HCT116 (cell line): ENCODE results near the gene MKNK1. TPM values are rescaled to one million over a fixed set of nuclear protein-coding genes. Genes with fewer than 3 reads are reported as not detected.

ENCODE experiments used
- ATAC-seq: fragments of 200-7000 bp; cut with Tn5 transposase; 2 replicates; pipeline ENCODE4 v1.9.1; 2020; ENCODE audit warnings: mild to moderate bottlenecking, moderate library complexity
- BruUV-seq: library from RNA; stranded (reverse); fragments of 400-500 nt; replicated peaks from 2 replicates; lab custom pipeline; 2021; lab: Mats Ljungman, UMichigan
- CTCF ChIA-PET: fragments of 300-600 bp; sonication (Branson Sonifier 250); formaldehyde crosslinking; loops from one replicate; lab custom pipeline; 2021; ENCODE audit warnings: antibody characterized with exemption; lab: Charles Lee
- POLR2A ChIA-PET: fragments of 300-600, 350-600 bp; sonication (Branson Sonifier 250); formaldehyde crosslinking; loops from one replicate; lab custom pipeline; 2021; ENCODE audit warnings: antibody characterized with exemption; lab: Charles Lee
- RAD21 ChIA-PET, 2 experiments: fragments of 300-600 bp; sonication (Branson Sonifier 250); formaldehyde crosslinking; loops; one replicate each; lab custom pipeline; 2023; ENCODE audit warnings: low total read pairs in 2 of 2; ENCODE audit not compliant: uncharacterized antibody in 2 of 2, unreplicated experiment in 2 of 2, low non-redundant PET in 1 of 2; lab: Charles Lee
- DNase-seq: peaks from one replicate; pipeline ENCODE4 v3.0.0-alpha.2; 2010; ENCODE audit warnings: low read depth, low spot score
- H2AFZ ChIP-seq: fragments of 200-600 bp; shearing (Covaris generic), sonication (generic); 2 replicates; pipeline ENCODE4 v1.6.1; 2017; ENCODE audit warnings: low read depth, mixed run types, mixed read lengths, antibody characterized with exemption, low read length; ENCODE audit not compliant: poor library complexity, severe bottlenecking
- H3K27ac ChIP-seq: 2 replicates; pipeline ENCODE4 v1.5.1; 2012; ENCODE audit warnings: low read depth, low read length
- H3K27me3 ChIP-seq: fragments of 200-600 bp; sonication (generic); 2 replicates; pipeline ENCODE4 v1.6.1; 2016; ENCODE audit warnings: mixed run types, low read length, mixed read lengths; ENCODE audit not compliant: insufficient read depth
- H3K36me3 ChIP-seq, 2 experiments: fragments of 200-500 bp in 1 of 2; fragments of 200-600 bp in 1 of 2; sonication (Bioruptor generic) in 1 of 2; sonication (generic) in 1 of 2; 2 replicates each; pipeline versions ENCODE4 v1.5.1 to v1.6.1; 2014 to 2016; ENCODE audit warnings: low read length in 2 of 2, inconsistent platforms in 1 of 2, mixed read lengths in 1 of 2, mixed run types in 1 of 2; ENCODE audit not compliant: insufficient read depth in 2 of 2, control insufficient read depth in 1 of 2
- H3K4me1 ChIP-seq, 2 experiments: fragments of 200-600 bp in 1 of 2; sonication (generic) in 1 of 2; 2 replicates each; pipeline versions ENCODE4 v1.5.1 to v1.6.1; 2012 to 2017; ENCODE audit warnings: low read length in 2 of 2, inconsistent platforms in 1 of 2, mild to moderate bottlenecking in 1 of 2, mixed read lengths in 1 of 2, mixed run types in 1 of 2, moderate library complexity in 1 of 2; ENCODE audit not compliant: insufficient read depth in 2 of 2, control insufficient read depth in 1 of 2
- H3K4me2 ChIP-seq: fragments of 200-600 bp; sonication (generic); 2 replicates; pipeline ENCODE4 v1.6.1; 2017; ENCODE audit warnings: mixed run types, low read length, mixed read lengths
- H3K4me3 ChIP-seq, 2 experiments: fragments of 200-600 bp in 1 of 2; sonication (generic) in 1 of 2; replicated peaks in 1 of 2; 2 replicates each; pipeline ENCODE4 v1.5.1; 2011 to 2016; ENCODE audit warnings: low read length in 2 of 2, control low read depth in 1 of 2, low read depth in 1 of 2, mild to moderate bottlenecking in 1 of 2, mixed read lengths in 1 of 2, mixed run types in 1 of 2
- H3K79me2 ChIP-seq: fragments of 200-600 bp; sonication (generic); 2 replicates; pipeline ENCODE4 v1.6.1; 2017; ENCODE audit warnings: mild to moderate bottlenecking, mixed run types, low read length, moderate library complexity, mixed read lengths; ENCODE audit not compliant: insufficient read depth
- H3K9ac ChIP-seq: fragments of 200-600 bp; sonication (generic); 2 replicates; pipeline ENCODE4 v1.6.1; 2016; ENCODE audit warnings: low read length, mixed read lengths
- H3K9me2 ChIP-seq: fragments of 200-600 bp; sonication (generic), shearing (Covaris generic); 2 replicates; pipeline ENCODE4 v1.6.1; 2017; ENCODE audit warnings: mixed run types, mild to moderate bottlenecking, moderate library complexity; ENCODE audit not compliant: insufficient read depth
- H3K9me3 ChIP-seq, 2 experiments: fragments of 200-500 bp in 1 of 2; fragments of 200-600 bp in 1 of 2; sonication (Bioruptor generic) in 1 of 2; sonication (generic) in 1 of 2; 2 replicates each; pipeline ENCODE4 v1.6.1; 2014 to 2017; ENCODE audit warnings: low read length in 2 of 2, mixed read lengths in 2 of 2, inconsistent platforms in 1 of 2, low read depth in 1 of 2, mild to moderate bottlenecking in 1 of 2, mixed run types in 1 of 2, moderate library complexity in 1 of 2; ENCODE audit not compliant: control insufficient read depth in 1 of 2, insufficient read depth in 1 of 2
- H4K20me1 ChIP-seq: fragments of 200-600 bp; sonication (generic), shearing (Covaris generic); 2 replicates; pipeline ENCODE4 v1.6.1; 2017; ENCODE audit warnings: mixed run types, mild to moderate bottlenecking, moderate library complexity; ENCODE audit not compliant: insufficient read depth
- CBX3 ChIP-seq: IDR thresholded peaks from 2 replicates; pipeline ENCODE4 v1.6.1; 2012; ENCODE audit warnings: low read depth
- CEBPB ChIP-seq: IDR thresholded peaks from 2 replicates; pipeline ENCODE4 v1.6.1; 2012; ENCODE audit warnings: low read depth
- CTCF ChIP-seq, 3 experiments: fragments of 200-600 bp in 1 of 3; sonication (generic) in 1 of 3; IDR thresholded peaks in 2 of 3; conservative IDR thresholded peaks in 1 of 3; 2 replicates each; pipeline ENCODE4 v1.5.1; 2012 to 2017; ENCODE audit warnings: low read depth in 2 of 3, low read length in 2 of 3, antibody characterized with exemption in 1 of 3, borderline replicate concordance in 1 of 3, control low read depth in 1 of 3, mild to moderate bottlenecking in 1 of 3, mixed read lengths in 1 of 3, mixed run types in 1 of 3, moderate library complexity in 1 of 3; ENCODE audit not compliant: insufficient read depth in 1 of 3
- EGR1 ChIP-seq: IDR thresholded peaks from 2 replicates; pipeline ENCODE4 v1.6.1; 2012; ENCODE audit warnings: low read depth
- ELF1 ChIP-seq: IDR thresholded peaks from 2 replicates; pipeline ENCODE4 v1.6.1; 2012; ENCODE audit warnings: low read depth, borderline replicate concordance
- EZH2 ChIP-seq: fragments of 200-600 bp; sonication (generic); IDR thresholded peaks from 2 replicates; pipeline ENCODE4 v1.6.1; 2017; ENCODE audit warnings: antibody characterized with exemption, mixed run types
- EZH2phosphoT487 ChIP-seq: fragments of 200-600 bp; IDR thresholded peaks from 2 replicates; pipeline ENCODE4 v1.6.1; 2018; ENCODE audit warnings: antibody characterized with exemption, borderline replicate concordance
- FOSL1 ChIP-seq: IDR thresholded peaks from 2 replicates; pipeline ENCODE4 v1.6.1; 2012; ENCODE audit warnings: low read depth
- JUND ChIP-seq: IDR thresholded peaks from 2 replicates; pipeline ENCODE4 v1.6.1; 2012
- POLR2A ChIP-seq: IDR thresholded peaks from 2 replicates; pipeline ENCODE4 v1.7.0; 2011; ENCODE audit warnings: borderline replicate concordance; ENCODE audit not compliant: insufficient read depth, insufficient read length; ENCODE audit errors: extremely low read depth
- POLR2AphosphoS5 ChIP-seq: IDR thresholded peaks from 2 replicates; pipeline ENCODE4 v1.6.1; 2011; ENCODE audit warnings: mild to moderate bottlenecking, low read depth, low read length, moderate library complexity
- RAD21 ChIP-seq: IDR thresholded peaks from 2 replicates; pipeline ENCODE4 v1.6.1; 2012; ENCODE audit warnings: low read depth, mild to moderate bottlenecking
- SIN3A ChIP-seq: IDR thresholded peaks from 2 replicates; pipeline ENCODE4 v1.6.1; 2012; ENCODE audit warnings: low read depth
- SP1 ChIP-seq: IDR thresholded peaks from 2 replicates; pipeline ENCODE4 v1.6.1; 2012; ENCODE audit warnings: low read depth
- TCF7L2 ChIP-seq: IDR thresholded peaks from 2 replicates; pipeline ENCODE4 v1.7.0; 2011; ENCODE audit warnings: borderline replicate concordance, inconsistent platforms; ENCODE audit not compliant: insufficient read depth, insufficient read length; ENCODE audit errors: extremely low read depth
- YY1 ChIP-seq: IDR thresholded peaks from 2 replicates; pipeline ENCODE4 v1.6.1; 2011; ENCODE audit warnings: low read length, low read depth, moderate library complexity, mild to moderate bottlenecking; ENCODE audit not compliant: insufficient replicate concordance; ENCODE audit errors: extremely low read depth
- ZFX ChIP-seq: fragments of 450-650 bp; IDR thresholded peaks from 2 replicates; pipeline ENCODE4 v1.6.1; 2017
- intact Hi-C: fragments of 100-400 bp; cut with micrococcal nuclease; formaldehyde crosslinking; loops from 2 replicates; pipeline ENCODE4 v1.10.0; 2022
- total RNA-seq: library from RNA; stranded (reverse); gene quantifications from one replicate; pipeline ENCODE4 v1.2.1, GENCODE V29; 2021; ENCODE audit not compliant: unreplicated experiment

The MKNK1 gene
- total RNA-seq, 1 experiment from 2014 or later: 30.9 TPM

- H3K4me3 ChIP-seq: no peak overlapping the region
- H3K9me3 ChIP-seq: no peaks in the 10 kb centered on the region
- H2AFZ ChIP-seq: no peak overlapping the region
- H3K4me1 ChIP-seq: peaks cover 13 to 41% of the 10 kb centered on the region in 2 experiments; a peak in 3 of 4 replicates
- TF ChIP-seq CEBPB (no peak), POLR2A (no peak), JUND (no peak), ZFX (no peak), FOSL1 (no peak), SP1 (no peak), CBX3 (no peak)
- TF ChIP-seq, all 23 proteins: peak for 0
- intact Hi-C loops: no loop called here
- DNase-seq (no peak), ATAC-seq (no peak)
- H3K9me2 ChIP-seq: no peaks in the 10 kb centered on the region
- no peak overlapping the region for H3K27ac ChIP-seq
- no peaks in the 10 kb centered on the region for H3K27me3 ChIP-seq
- RAD21 ChIA-PET: interaction anchor here in 1 of 2 experiments (1.4 kb wide), 1 partner anchor 16 kb away, joined by 3 read pairs; the partner anchor contains the start of gene MKNK1
- BruUV-seq: no TSS peak
- CTCF ChIA-PET: interaction anchor here (1.1 to 2.3 kb wide), 2 partner anchors 16 to 106 kb away, joined by 3 to 4 read pairs; partner anchors contain the start of gene MKNK1
- POLR2A ChIA-PET: no interaction called here
- H4K20me1 ChIP-seq: no peaks in the 10 kb centered on the region
- no peaks in the 10 kb centered on the region for H3K36me3 ChIP-seq
- no peak overlapping the region for H3K9ac ChIP-seq
- no peaks in the 10 kb centered on the region for H3K79me2 ChIP-seq
- H3K4me2 ChIP-seq: no peak overlapping the region
Measured at GRCh38 chr1:46619656-46620258, 15.7 kb upstream of the MKNK1 start.

GRCh38 chr1:46618754-46619415 lies 14.8 kb upstream of the MKNK1 start:
- no peak overlapping the region for H3K9ac ChIP-seq
- H3K27me3 ChIP-seq: no peaks in the 10 kb centered on the region
- H3K79me2 ChIP-seq: no peaks in the 10 kb centered on the region
- RAD21 ChIA-PET: interaction anchor here in 1 of 2 experiments (1.4 kb wide), 1 partner anchor 15 kb away, joined by 3 read pairs; the partner anchor contains the start of gene MKNK1
- ATAC-seq (no peak), DNase-seq (no peak)
- peaks cover 13 to 50% of the 10 kb centered on the region in 2 experiments; a peak in 3 of 4 replicates for H3K4me1 ChIP-seq
- no peak overlapping the region for H3K4me3 ChIP-seq
- H4K20me1 ChIP-seq: no peaks in the 10 kb centered on the region
- POLR2A ChIA-PET: no interaction called here
- BruUV-seq: no TSS peak
- H2AFZ ChIP-seq: no peak overlapping the region
- no peak overlapping the region for H3K4me2 ChIP-seq
- no peaks in the 10 kb centered on the region for H3K9me3 ChIP-seq
- CTCF ChIA-PET: interaction anchor here (2.3 kb wide), 1 partner anchor 106 kb away, joined by 4 read pairs; no protein-coding TSS in a partner anchor
- H3K36me3 ChIP-seq: no peaks in the 10 kb centered on the region
- no peak overlapping the region for H3K27ac ChIP-seq
- intact Hi-C loops: no loop called here
- no peaks in the 10 kb centered on the region for H3K9me2 ChIP-seq
- TF ChIP-seq CTCF (IDR thresholded peaks at IDR 0.05 in 2 of 3, conservative IDR thresholded peaks at IDR 0.05 in 1 of 3; ENCODE audit: borderline replicate concordance in 1 of 3, insufficient read depth in 1 of 3, low read depth in 2 of 3, low read length in 2 of 3): no peak
- TF ChIP-seq JUND: no peak
- TF ChIP-seq ELF1: no peak
- TF ChIP-seq ZFX: no peak
- no peak for TF ChIP-seq POLR2A
- TF ChIP-seq YY1: no peak
- no peak for TF ChIP-seq SIN3A
- TF ChIP-seq EZH2phosphoT487: no peak
- TF ChIP-seq RAD21: no peak
- TF ChIP-seq SP1: no peak
- no peak for TF ChIP-seq TCF7L2
- no peak for TF ChIP-seq POLR2AphosphoS5
- no peak for TF ChIP-seq CBX3
- no peak for TF ChIP-seq EZH2
- TF ChIP-seq CEBPB: no peak
- no peak for TF ChIP-seq EGR1
